ENCODE results near the gene LONRF2. TPM values are rescaled to one million over a fixed set of nuclear protein-coding genes. Genes with fewer than 3 reads are reported as not detected.

The LONRF2 gene
- total and polyA plus RNA-seq, 8 donors = 2.5 to 4.6 (median 3.4) TPM

DNA sequence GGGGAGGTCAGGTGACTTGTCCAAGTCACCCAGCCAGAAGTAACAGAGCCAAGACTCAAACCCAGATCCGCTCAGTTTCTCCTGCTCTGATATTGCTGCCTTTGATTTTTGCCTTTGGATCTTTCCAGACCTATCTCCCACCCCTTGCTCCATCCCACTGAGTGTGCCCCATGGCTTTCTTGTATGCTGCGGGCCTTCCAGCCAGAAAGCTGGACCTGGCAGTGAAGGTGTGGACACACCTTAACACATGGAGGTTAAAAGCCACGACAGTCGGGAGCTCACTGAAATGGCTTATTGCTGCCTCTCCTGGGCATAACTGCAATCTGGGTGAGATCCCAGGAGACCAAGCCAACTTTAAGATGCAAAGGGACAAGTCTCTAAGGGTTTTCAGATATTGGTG, 86.7 kb downstream of the LONRF2 start:
- ATAC-seq (no peak), DNase-seq (no peak)
- Histone ChIP-seq H3K4me1 (no peaks in the 10 kb centered on the region), H3K27me3 (no peaks in the 10 kb centered on the region), H3K36me3 (no peaks in the 10 kb centered on the region), H3K27ac (no peak overlapping the region), H3K9me3 (no peaks in the 10 kb centered on the region), H3K4me3 (no peak overlapping the region)
- intact Hi-C loops (cut with DNase I) = no loop called here
- no peak for TF ChIP-seq CTCF (IDR thresholded peaks at IDR 0.05)

- DNase-seq (no peak), ATAC-seq (no peak)
- no peak overlapping the region for H3K27ac ChIP-seq
- H3K9me3 ChIP-seq = no peaks in the 10 kb centered on the region
- H3K4me3 ChIP-seq = no peak overlapping the region
- H3K36me3 ChIP-seq = no peaks in the 10 kb centered on the region
- intact Hi-C loops (cut with DNase I) = no loop called here
- TF ChIP-seq CTCF (IDR thresholded peaks at IDR 0.05) = no peak
- no peaks in the 10 kb centered on the region for H3K27me3 ChIP-seq
- H3K4me1 ChIP-seq = no peaks in the 10 kb centered on the region
These were observed 87.2 kb downstream of the LONRF2 start for GRCh38 chr2:100235098-100235497.

GRCh38 chr2:100234141-100234540, 88.2 kb downstream of the LONRF2 start:
- Histone ChIP-seq H3K4me1 (no peaks in the 10 kb centered on the region), H3K36me3 (no peaks in the 10 kb centered on the region), H3K27me3 (no peaks in the 10 kb centered on the region), H3K27ac (no peak overlapping the region), H3K9me3 (no peaks in the 10 kb centered on the region), H3K4me3 (no peak overlapping the region)
- DNase-seq (no peak), ATAC-seq (no peak)
- intact Hi-C loops (cut with DNase I) = no loop called here
- no peak for TF ChIP-seq CTCF (IDR thresholded peaks at IDR 0.05)

GRCh38 chr2:100233061-100233460, 89.2 kb downstream of the LONRF2 start:
- Histone ChIP-seq H3K27me3 (no peaks in the 10 kb centered on the region), H3K36me3 (no peaks in the 10 kb centered on the region), H3K9me3 (no peaks in the 10 kb centered on the region), H3K4me3 (no peak overlapping the region), H3K27ac (no peak overlapping the region), H3K4me1 (no peaks in the 10 kb centered on the region)
- TF ChIP-seq CTCF (IDR thresholded peaks at IDR 0.05) = no peak
- intact Hi-C loops (cut with DNase I) = no loop called here
- DNase-seq = no peak
- ATAC-seq = no peak

DNA sequence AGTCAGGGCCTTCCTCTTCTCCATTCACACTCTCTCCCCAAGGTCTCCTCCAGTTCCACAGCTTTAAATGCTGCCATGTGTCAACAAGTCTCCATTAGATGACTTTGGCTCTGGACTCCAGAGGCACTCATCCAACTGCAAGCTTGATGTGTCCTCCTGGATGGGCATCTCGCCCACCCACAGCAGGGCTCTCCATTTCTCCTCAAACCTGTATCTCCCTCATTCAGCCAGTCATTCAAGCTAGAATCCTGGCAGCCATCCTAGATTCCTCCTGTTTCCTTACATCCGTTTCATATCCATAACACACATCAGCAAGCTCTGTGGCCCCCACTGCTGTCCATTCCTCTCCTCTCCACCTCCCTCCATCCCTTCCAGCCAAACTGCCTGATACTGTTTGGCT, 91.5 kb downstream of the LONRF2 start:
- no peak for TF ChIP-seq CTCF (IDR thresholded peaks at IDR 0.05)
- Histone ChIP-seq H3K27ac (no peak overlapping the region), H3K9me3 (no peaks in the 10 kb centered on the region), H3K36me3 (no peaks in the 10 kb centered on the region), H3K27me3 (no peaks in the 10 kb centered on the region), H3K4me3 (no peak overlapping the region), H3K4me1 (no peaks in the 10 kb centered on the region)
- no peak for ATAC-seq
- DNase-seq = no peak
- intact Hi-C loops (cut with DNase I) = no loop called here

Measured in left lung (tissue), 10 donors.